Measurements from ENCODE around the gene EPDR1. TPM values are rescaled to one million over a fixed set of nuclear protein-coding genes. Genes with fewer than 3 reads are reported as not detected.

EPDR1 gene
- total RNA-seq, 4 donors from 2014 or later: 2.2 to 4.9 (median 4.2) TPM

DNA sequence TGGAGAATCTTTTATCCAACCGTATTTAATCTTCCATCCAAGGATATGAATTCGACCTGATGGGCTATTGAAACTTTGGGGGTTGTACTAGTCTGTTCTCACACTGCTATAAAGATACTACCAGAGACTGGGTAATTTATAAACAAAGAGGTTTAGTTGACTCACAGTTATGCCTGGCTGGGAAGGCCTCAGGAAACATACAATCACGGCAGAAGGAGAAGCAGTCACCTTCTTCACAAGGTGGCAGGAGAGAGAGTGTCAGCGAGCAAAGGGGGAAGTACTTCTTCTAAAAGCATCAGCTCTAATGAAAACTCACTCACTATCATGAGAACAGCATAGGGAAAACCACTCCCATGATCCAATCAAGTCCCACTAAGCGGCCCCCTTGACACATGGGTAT, 43.8 kb downstream of the EPDR1 start:
- Histone ChIP-seq H3K4me3 (no peak overlapping the region), H3K27me3 (no peaks in the 10 kb centered on the region), H3K27ac (no peak overlapping the region), H3K4me1 (no peaks in the 10 kb centered on the region), H3K36me3 (no peaks in the 10 kb centered on the region), H3K9me3 (no peaks in the 10 kb centered on the region)
- no peak for DNase-seq (ENCODE audit: low spot score in 2 of 2)
- WGBS: 82% methylated on average over 5 of the region's 5 CpGs
- TF ChIP-seq, protein P1, sequence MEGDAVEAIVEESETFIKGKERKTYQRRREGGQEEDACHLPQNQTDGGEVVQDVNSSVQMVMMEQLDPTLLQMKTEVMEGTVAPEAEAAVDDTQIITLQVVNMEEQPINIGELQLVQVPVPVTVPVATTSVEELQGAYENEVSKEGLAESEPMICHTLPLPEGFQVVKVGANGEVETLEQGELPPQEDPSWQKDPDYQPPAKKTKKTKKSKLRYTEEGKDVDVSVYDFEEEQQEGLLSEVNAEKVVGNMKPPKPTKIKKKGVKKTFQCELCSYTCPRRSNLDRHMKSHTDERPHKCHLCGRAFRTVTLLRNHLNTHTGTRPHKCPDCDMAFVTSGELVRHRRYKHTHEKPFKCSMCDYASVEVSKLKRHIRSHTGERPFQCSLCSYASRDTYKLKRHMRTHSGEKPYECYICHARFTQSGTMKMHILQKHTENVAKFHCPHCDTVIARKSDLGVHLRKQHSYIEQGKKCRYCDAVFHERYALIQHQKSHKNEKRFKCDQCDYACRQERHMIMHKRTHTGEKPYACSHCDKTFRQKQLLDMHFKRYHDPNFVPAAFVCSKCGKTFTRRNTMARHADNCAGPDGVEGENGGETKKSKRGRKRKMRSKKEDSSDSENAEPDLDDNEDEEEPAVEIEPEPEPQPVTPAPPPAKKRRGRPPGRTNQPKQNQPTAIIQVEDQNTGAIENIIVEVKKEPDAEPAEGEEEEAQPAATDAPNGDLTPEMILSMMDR (IDR thresholded peaks at IDR 0.05): no peak
- TF ChIP-seq POLR2A (IDR thresholded peaks at IDR 0.05) (no peak), POLR2AphosphoS5 (IDR thresholded peaks at IDR 0.05) (no peak), EP300 (IDR thresholded peaks at IDR 0.05) (no peak)

DNA sequence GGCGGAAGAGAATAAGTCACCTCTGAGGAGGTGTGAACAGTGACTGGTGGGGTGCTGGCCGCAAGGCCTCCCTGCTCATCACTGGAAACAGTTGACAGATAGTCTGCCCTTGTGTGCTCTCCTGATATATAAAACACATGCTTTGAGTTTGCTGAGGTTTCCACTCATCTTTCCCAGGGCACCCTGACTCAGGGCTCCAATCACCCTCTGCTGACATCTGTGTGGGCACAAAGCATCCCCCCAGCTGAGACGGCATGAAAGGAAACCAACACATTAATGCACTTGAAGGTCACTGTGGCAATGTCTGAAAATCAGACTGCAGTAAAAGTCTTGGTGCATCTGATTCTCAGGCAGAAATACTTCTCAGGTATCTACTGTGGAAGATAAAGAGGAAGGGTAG, 49.8 kb downstream of the EPDR1 start:
- 75% methylated on average over 3 of the region's 3 CpGs for WGBS
- Histone ChIP-seq H3K9me3 (no peaks in the 10 kb centered on the region), H3K27me3 (no peaks in the 10 kb centered on the region), H3K4me1 (no peaks in the 10 kb centered on the region), H3K36me3 (no peaks in the 10 kb centered on the region), H3K4me3 (no peak overlapping the region), H3K27ac (no peak overlapping the region)
- DNase-seq (ENCODE audit: low spot score in 2 of 2): no peak
- TF ChIP-seq, protein P1 (IDR thresholded peaks at IDR 0.05): no peak
- TF ChIP-seq POLR2AphosphoS5 (IDR thresholded peaks at IDR 0.05) (no peak), POLR2A (IDR thresholded peaks at IDR 0.05) (no peak), EP300 (IDR thresholded peaks at IDR 0.05) (no peak)

DNA sequence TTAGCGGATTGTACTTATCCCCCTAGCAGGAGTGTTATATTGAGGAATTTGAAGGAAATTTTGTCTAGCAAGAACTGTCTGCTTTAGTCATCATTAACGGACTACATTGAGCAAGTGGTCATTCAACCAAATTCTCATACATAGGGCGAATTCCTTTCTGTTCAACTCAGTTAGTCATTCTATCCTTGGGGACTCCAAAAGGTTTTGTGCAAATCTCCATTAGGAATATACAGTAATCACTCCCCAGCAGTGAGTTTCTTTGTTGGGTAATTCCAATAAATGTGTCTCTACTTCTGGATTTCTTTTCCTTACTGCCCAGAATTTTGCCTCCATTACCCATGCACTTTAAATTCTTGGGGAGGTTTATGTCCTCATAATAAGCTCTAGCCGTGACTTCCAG, 51.1 kb downstream of the EPDR1 start:
- H3K4me3 ChIP-seq: no peak overlapping the region
- no peaks in the 10 kb centered on the region for H3K27me3 ChIP-seq
- 91% methylated on average over 4 of the region's 4 CpGs for WGBS
- no peaks in the 10 kb centered on the region for H3K4me1 ChIP-seq
- no peaks in the 10 kb centered on the region for H3K9me3 ChIP-seq
- no peaks in the 10 kb centered on the region for H3K36me3 ChIP-seq
- TF ChIP-seq, protein P1 (IDR thresholded peaks at IDR 0.05): no peak
- no peak for TF ChIP-seq POLR2A (IDR thresholded peaks at IDR 0.05)
- TF ChIP-seq POLR2AphosphoS5 (IDR thresholded peaks at IDR 0.05): no peak
- TF ChIP-seq EP300 (IDR thresholded peaks at IDR 0.05): no peak
- no peak for DNase-seq (ENCODE audit: low spot score in 2 of 2)
- H3K27ac ChIP-seq: no peak overlapping the region

DNA sequence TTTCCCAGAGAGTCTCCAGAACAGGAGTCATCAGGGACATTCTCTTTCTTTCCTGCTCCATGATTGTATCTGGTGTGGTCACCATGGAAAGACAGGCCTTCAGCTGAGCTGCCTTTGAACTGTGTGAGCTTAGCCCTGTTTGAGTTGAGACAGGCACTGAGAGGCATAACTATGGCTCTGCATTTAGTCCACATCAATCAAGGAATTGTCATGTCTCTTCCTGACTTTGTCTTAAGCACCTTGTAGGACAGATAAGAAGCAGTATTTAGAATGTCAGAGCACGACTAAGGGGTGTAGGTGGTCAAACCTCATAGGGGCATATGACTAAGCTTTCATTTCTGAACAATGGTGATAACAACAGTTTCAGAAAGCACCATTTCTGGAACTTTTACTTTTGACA, 53.5 kb downstream of the EPDR1 start:
- Histone ChIP-seq H3K27me3 (no peaks in the 10 kb centered on the region), H3K4me3 (no peak overlapping the region), H3K4me1 (no peaks in the 10 kb centered on the region), H3K27ac (no peak overlapping the region), H3K9me3 (no peaks in the 10 kb centered on the region), H3K36me3 (no peaks in the 10 kb centered on the region)
- TF ChIP-seq EP300 (IDR thresholded peaks at IDR 0.05): no peak
- TF ChIP-seq, protein P1 (IDR thresholded peaks at IDR 0.05): no peak
- WGBS: 17% methylated on average over 1 of the region's 1 CpG
- DNase-seq (ENCODE audit: low spot score in 2 of 2): no peak

DNA sequence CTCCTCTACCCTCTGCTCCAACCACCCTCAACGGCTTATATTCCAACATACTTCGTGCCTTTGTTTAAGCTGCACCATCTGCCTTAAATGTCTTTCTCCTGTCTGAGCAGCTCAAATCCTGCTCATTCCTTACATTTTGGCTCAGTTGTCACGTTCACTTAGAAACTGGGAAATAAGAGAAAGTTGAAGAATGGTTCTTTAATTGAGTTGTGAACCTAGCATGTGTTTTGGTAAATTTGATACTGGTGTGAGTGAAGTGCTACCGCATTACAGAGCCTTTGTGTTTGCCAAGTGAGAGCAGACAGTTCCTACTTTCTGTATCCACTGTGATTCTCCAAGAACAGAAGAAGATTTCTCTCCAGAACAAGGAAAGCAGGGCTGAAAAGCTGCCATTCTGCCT, 54.3 kb downstream of the EPDR1 start:
- no peak overlapping the region for H3K27ac ChIP-seq
- H3K4me3 ChIP-seq: no peak overlapping the region
- WGBS: 70% methylated on average over 4 of the region's 4 CpGs
- no peaks in the 10 kb centered on the region for H3K9me3 ChIP-seq
- no peaks in the 10 kb centered on the region for H3K4me1 ChIP-seq
- no peaks in the 10 kb centered on the region for H3K27me3 ChIP-seq
- TF ChIP-seq POLR2A (IDR thresholded peaks at IDR 0.05) (no peak), POLR2AphosphoS5 (IDR thresholded peaks at IDR 0.05) (no peak)
- TF ChIP-seq, protein P1 (IDR thresholded peaks at IDR 0.05): no peak
- no peaks in the 10 kb centered on the region for H3K36me3 ChIP-seq
- DNase-seq (ENCODE audit: low spot score in 2 of 2): no peak
